HG03135 (cell line): ENCODE results near the gene MCM6.

Experiments
- ATAC-seq: cut with Tn5 transposase; IDR thresholded peaks from one replicate; pipeline ENCODE4 v1.9.1; 2021; ENCODE audit warnings: mild to moderate bottlenecking, moderate library complexity; ENCODE audit not compliant: unreplicated experiment

The MCM6 gene

GRCh38 chr2:135870571-135870970, 5.7 kb downstream of the MCM6 start:
- ATAC-seq, result no peak

- ATAC-seq, result no peak
Observed at GRCh38 chr2:135863233-135863632, 13.0 kb downstream of the MCM6 start.

- ATAC-seq, result no peak
Observed at GRCh38 chr2:135862718-135863117, 13.5 kb downstream of the MCM6 start.

- ATAC-seq, result no peak
Observed at GRCh38 chr2:135853401-135853800, 22.8 kb downstream of the MCM6 start.

DNA sequence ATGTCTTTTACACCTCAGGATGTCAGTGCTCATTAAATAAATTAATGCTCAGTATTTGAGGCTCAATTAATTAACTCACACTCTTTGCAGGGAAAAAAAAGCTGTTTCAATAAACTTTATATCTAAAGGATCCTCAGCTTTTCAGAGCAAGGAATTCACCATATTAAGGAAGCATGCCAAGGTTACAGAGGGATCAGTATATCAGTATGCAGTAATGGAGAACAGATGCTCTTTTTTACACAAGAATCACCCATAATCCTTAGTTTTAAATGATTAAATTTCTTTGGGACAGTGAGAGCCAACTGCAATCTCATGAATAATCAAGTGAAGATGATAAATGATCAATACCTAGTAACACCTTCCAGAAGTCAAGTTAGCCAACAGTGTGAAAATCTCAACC, 24.4 kb downstream of the MCM6 start:
- ATAC-seq, result no peak

DNA sequence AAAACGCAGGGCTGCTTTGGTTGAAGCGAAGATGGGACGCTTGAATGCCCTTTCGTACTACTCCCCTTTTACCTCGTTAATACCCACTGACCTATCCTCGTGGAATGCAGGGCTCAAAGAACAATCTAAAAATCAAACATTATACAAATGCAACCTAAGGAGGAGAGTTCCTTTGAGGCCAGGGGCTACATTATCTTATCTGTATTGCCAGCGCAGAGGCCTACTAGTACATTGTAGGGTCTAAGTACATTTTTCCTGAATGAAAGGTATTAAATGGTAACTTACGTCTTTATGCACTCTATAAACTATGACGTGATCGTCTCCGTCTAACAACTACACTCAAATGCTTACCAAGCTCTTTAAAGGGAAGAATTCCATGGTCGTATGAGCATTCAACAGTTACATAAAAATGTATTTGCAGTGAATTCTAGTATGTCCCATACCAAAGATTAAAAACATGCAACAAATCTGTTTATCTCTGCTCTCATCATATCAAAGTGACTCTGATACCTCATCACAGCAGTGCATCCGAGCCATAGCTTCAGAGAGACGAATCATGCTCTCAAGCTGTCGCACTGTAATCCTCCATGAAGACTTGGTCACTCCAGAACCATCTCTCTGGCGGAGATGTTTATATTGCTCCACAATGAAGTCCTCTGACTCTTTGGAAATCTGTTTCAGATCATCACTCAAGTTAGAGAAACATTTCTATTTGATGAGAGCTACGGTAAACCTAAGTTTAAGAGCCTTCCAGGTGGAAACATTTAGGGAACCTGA, 25.2 kb downstream of the MCM6 start:
- no peak for ATAC-seq

GRCh38 chr2:135849087-135849486, 27.2 kb downstream of the MCM6 start:
- ATAC-seq, result no peak

GRCh38 chr2:135845997-135846396, 30.2 kb downstream of the MCM6 start:
- ATAC-seq, result no peak

DNA sequence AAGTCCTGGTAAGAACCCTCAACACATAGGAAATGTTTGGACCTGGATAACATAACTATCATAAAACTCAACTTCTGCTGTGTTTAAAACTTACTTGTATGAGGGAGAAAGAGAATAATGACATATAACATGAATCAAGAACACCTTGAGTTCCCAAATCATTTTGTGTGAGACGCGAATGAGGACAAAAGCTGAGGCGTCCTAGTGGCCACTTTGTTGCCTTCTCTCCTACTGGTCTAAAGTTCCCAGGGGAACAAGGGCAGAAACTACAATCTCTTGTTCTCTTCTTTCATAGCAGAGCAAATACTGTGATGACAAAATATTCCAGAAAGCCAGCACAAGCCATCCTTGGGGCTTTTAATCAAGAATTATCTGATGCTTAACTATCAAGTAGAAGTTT, 31.0 kb downstream of the MCM6 start:
- no peak for ATAC-seq

- ATAC-seq, result no peak
Observed at GRCh38 chr2:135844301-135844895, 31.8 kb downstream of the MCM6 start.

DNA sequence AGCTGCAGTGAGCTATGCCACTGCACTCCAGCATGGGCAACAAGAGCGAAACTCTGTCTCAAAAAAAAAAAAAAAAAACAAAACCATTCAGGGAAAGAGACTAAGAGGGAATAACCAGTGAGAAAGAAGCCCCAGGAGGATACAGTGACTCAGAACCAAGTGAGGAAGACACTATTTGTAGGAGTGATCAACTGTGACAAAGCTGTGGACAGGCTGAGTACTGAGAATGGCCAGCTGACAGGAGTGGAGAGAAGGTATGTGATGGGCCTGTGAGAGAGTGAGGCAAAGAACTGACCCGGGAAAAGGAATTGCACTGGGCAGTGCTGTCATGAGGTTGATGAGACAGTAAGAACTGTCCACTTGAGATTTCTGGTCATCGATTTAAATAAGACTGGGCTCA, 32.6 kb downstream of the MCM6 start:
- ATAC-seq, result no peak

DNA sequence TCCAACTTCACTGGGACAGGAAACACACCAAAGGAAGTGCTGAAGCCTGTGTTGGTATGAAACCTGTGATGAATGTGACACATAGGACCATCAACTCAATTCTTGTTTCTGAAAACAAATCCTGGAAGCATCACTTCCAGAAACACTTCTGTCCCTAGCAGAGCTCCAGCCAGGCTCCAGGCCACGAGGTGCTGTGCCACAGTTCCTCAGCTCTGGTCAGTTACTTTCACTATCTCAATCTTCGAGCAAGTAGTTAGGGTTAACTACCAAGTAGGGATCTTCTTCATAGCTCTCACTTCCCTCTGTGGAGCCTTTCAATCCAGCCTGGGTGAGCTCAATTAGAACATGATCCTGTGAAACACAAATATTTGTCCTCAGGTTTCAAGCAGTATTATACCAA, 35.6 kb downstream of the MCM6 start:
- ATAC-seq, result no peak

DNA sequence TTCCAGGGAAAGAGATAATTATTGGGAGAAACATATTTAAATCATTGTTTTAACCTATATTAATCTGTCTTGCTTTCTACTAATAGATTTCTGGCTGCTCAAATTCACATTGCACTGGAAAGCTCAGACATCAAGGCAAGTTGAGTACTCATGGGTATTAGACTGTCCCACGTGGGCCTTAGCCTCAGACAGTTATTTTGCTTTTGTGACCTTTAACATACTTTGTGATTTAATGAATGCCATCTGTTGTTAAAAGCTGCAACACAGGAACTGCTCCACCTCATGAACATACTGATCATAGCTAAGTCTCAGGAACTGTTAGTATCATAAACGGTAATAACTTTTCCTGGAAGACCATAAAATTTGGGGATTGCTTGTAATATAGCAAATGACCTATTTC, 36.5 kb downstream of the MCM6 start:
- no peak for ATAC-seq

- ATAC-seq, result no peak
Observed at GRCh38 chr2:135838502-135838901, 37.7 kb downstream of the MCM6 start.

- no peak for ATAC-seq
Observed at GRCh38 chr2:135836596-135837270, 39.5 kb downstream of the MCM6 start, which contains the start of gene LCT. TSS of gene LCT (minus strand) at chr2:135837184. CDS start at chr2:135837169, 15 bp downstream.

DNA sequence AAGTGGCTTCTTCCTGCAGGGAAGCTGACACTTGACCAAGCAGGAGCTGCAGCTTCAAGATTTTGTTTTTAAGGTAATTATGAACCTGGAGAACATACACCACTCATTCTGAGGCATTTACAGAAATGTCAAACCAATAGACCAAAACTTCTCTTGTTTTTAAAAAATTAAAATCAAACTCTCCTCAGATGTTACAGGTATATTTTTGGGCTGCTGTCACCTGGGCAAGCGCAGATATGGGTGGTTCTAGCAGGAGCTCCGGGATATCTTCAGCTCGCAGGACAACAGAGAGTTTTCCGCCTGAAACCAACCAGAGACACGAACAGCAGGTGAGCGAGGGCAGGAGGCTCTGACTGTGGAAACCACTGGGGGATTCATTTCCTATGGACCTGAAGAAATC, 43.4 kb downstream of the MCM6 start:
- ATAC-seq, result no peak

GRCh38 chr2:135831180-135831812, 44.9 kb downstream of the MCM6 start:
- no peak for ATAC-seq

DNA sequence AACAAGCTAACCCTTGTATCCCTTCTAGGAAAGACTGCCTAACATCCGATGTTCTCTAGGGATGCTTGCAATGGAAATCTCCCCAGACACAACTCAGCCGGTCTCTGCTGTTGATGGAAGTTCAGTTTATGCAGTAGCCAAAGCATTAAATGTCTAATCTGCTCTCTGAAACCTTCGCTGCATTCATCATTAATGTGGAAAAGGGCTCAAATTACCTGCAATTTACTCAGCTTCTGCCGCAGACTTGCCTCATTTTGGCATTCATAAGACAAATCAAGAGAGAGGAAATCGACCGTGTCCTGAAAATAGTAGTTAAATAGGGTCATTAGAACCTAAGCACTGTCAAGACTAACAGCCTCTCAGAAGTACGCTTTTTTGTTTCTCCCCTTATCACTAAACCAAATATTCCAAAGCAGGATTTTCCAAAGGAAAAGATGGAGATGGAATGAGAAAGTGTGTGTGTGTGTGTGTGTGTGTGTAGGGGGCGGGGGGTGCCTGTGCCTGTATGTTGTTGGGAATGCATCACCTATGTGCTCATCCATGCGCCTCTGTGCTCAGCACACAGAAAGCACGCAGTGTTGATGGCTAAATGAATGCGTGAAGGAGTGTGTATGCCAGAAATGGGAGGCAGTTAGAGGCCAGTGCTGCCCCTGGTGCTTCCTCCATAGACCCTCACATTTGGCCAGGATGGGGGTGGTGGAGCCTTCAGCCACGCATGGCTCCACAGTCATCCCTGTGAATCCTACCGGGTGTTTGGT, 46.7 kb downstream of the MCM6 start:
- ATAC-seq, result no peak

DNA sequence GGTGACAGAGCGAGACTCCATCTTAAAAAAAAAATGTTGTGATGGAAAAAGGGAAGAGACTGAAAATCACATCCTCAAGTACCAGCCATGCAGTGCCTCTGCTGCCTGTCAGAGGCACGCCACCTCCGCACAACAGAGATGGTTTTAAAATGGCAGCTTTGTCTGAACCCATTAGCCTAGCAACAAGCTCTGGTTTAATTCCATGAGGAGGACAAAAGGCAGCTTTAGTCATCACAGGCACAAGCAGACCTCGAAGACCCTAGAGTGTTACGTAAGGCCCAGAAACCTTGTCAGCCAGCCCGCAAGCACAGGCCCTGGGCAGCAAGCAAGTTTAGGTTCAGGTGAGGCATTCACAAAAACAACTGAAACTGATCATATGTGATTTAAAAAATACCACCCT, 49.7 kb downstream of the MCM6 start:
- ATAC-seq, result no peak

GRCh38 chr2:135825550-135826176, 50.6 kb downstream of the MCM6 start:
- no peak for ATAC-seq
